Measurements from ENCODE around the gene PLPP7.

GRCh38 chr9:131259432-131259898, 30.1 kb upstream of the PLPP7 start:
- TF ChIP-seq EZH2 (IDR thresholded peaks at IDR 0.05; ENCODE audit: low read length) (no peak), CTCF (optimal IDR thresholded peaks at IDR 0.05 in 1 of 3, IDR thresholded peaks at IDR 0.05 in 1 of 3, conservative IDR thresholded peaks at IDR 0.05 in 1 of 3; ENCODE audit: extremely low read depth in 1 of 3, insufficient read depth in 2 of 3, low read length in 3 of 3) (no peak)

All from keratinocyte (primary cell).